Thyroid gland (tissue), 4 donors: ENCODE data around the gene AP1B1.

Source experiments
- CTCF ChIP-seq, 6 experiments: fragments of 200-600 bp in 3 of 6; fragments of 450-650 bp in 3 of 6; sonication (generic) in 3 of 6; IDR thresholded peaks; one replicate each; pipeline ENCODE4 v1.5.1; 2016 to 2019; ENCODE audit warnings: antibody characterized with exemption in 6 of 6, mild to moderate bottlenecking in 2 of 6, inconsistent platforms in 1 of 6, moderate library complexity in 1 of 6
- POLR2A ChIP-seq, 2 donors: fragments of 450-650 bp; IDR thresholded peaks; one replicate each; pipeline ENCODE4 v1.6.1; 2017; ENCODE audit warnings: antibody characterized with exemption in 2 of 2, mild to moderate bottlenecking in 2 of 2, moderate library complexity in 1 of 2

- TF ChIP-seq CTCF (IDR thresholded peaks at IDR 0.05) = no peak
- TF ChIP-seq POLR2A (IDR thresholded peaks at IDR 0.05) = no peak
These were observed 76.7 kb downstream of the AP1B1 start for GRCh38 chr22:29311464-29312217.
